Measurements from ENCODE around the gene TSSK3.

GRCh38 chr1:32405672-32406467 is 43.5 kb downstream of the TSSK3 start:
- TF ChIP-seq TAF1 (conservative IDR thresholded peaks at IDR 0.05) (no peak), SP1 (IDR thresholded peaks at IDR 0.05) (no peak), CTCF (IDR thresholded peaks at IDR 0.05; ENCODE audit: low read depth, low read length, missing input control) (no peak), ATF3 (IDR thresholded peaks at IDR 0.05) (no peak), RAD21 (IDR thresholded peaks at IDR 0.05) (no peak), JUND (IDR thresholded peaks at IDR 0.05) (no peak), YY1 (IDR thresholded peaks at IDR 0.05) (no peak), EGR1 (IDR thresholded peaks at IDR 0.05; ENCODE audit: low read depth in 2 of 2) (no peak)
- TF ChIP-seq, protein P1, sequence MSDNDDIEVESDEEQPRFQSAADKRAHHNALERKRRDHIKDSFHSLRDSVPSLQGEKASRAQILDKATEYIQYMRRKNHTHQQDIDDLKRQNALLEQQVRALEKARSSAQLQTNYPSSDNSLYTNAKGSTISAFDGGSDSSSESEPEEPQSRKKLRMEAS (IDR thresholded peaks at IDR 0.05), result no peak
- TF ChIP-seq, protein P2, sequence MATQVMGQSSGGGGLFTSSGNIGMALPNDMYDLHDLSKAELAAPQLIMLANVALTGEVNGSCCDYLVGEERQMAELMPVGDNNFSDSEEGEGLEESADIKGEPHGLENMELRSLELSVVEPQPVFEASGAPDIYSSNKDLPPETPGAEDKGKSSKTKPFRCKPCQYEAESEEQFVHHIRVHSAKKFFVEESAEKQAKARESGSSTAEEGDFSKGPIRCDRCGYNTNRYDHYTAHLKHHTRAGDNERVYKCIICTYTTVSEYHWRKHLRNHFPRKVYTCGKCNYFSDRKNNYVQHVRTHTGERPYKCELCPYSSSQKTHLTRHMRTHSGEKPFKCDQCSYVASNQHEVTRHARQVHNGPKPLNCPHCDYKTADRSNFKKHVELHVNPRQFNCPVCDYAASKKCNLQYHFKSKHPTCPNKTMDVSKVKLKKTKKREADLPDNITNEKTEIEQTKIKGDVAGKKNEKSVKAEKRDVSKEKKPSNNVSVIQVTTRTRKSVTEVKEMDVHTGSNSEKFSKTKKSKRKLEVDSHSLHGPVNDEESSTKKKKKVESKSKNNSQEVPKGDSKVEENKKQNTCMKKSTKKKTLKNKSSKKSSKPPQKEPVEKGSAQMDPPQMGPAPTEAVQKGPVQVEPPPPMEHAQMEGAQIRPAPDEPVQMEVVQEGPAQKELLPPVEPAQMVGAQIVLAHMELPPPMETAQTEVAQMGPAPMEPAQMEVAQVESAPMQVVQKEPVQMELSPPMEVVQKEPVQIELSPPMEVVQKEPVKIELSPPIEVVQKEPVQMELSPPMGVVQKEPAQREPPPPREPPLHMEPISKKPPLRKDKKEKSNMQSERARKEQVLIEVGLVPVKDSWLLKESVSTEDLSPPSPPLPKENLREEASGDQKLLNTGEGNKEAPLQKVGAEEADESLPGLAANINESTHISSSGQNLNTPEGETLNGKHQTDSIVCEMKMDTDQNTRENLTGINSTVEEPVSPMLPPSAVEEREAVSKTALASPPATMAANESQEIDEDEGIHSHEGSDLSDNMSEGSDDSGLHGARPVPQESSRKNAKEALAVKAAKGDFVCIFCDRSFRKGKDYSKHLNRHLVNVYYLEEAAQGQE (IDR thresholded peaks at IDR 0.05), result no peak
